SH-SY5Y (cell line): ENCODE results near the gene S100P.

Experiments
- GATA2 ChIP-seq: IDR thresholded peaks from 2 replicates; pipeline ENCODE4 v1.6.1; 2011; ENCODE audit warnings: mild to moderate bottlenecking, low read depth, low read length
- GATA3 ChIP-seq: IDR thresholded peaks from 2 replicates; pipeline ENCODE4 v1.6.1; 2011; ENCODE audit warnings: low read depth, mild to moderate bottlenecking, low read length, moderate library complexity

GRCh38 chr4:6673660-6674499 lies 19.8 kb upstream of the S100P start:
- TF ChIP-seq GATA2 (no peak), GATA3 (no peak)
